PFSK-1 (cell line): ENCODE data around the gene DMAC2L.

Source experiments
- FOXP2 ChIP-seq: optimal IDR thresholded peaks from 2 replicates; pipeline ENCODE3; 2011; ENCODE audit warnings: borderline replicate concordance, control low read depth, inconsistent platforms; ENCODE audit not compliant: insufficient read depth; ENCODE audit errors: extremely low read length, extremely low read depth
- POLR2AphosphoS5 ChIP-seq: IDR thresholded peaks from 2 replicates; pipeline ENCODE4 v1.6.1; 2012; ENCODE audit warnings: low read depth, mild to moderate bottlenecking, control low read depth, low read length, moderate library complexity
- SIN3A ChIP-seq: IDR thresholded peaks from 2 replicates; pipeline ENCODE4 v1.6.1; 2012; ENCODE audit warnings: mild to moderate bottlenecking, low read length, moderate library complexity, borderline replicate concordance; ENCODE audit not compliant: insufficient read depth
- TAF1 ChIP-seq: IDR thresholded peaks from 2 replicates; pipeline ENCODE4 v1.6.1; 2012; ENCODE audit warnings: low read length, control low read depth, borderline replicate concordance; ENCODE audit not compliant: insufficient read depth
- TF ChIP-seq, protein P1 (sequence below), 2 experiments: IDR thresholded peaks; 2 replicates each; pipeline versions ENCODE4 v1.6.1 to v1.8.0; 2011 to 2012; ENCODE audit warnings: low read depth in 2 of 2, low read length in 2 of 2, control low read depth in 1 of 2, inconsistent platforms in 1 of 2, mild to moderate bottlenecking in 1 of 2, moderate library complexity in 1 of 2; ENCODE audit not compliant: insufficient read depth in 1 of 2

Gene DMAC2L

GRCh38 chr14:50344876-50345563, 32.9 kb downstream of the DMAC2L start:
- TF ChIP-seq POLR2AphosphoS5 = no peak
- TF ChIP-seq, protein P1, sequence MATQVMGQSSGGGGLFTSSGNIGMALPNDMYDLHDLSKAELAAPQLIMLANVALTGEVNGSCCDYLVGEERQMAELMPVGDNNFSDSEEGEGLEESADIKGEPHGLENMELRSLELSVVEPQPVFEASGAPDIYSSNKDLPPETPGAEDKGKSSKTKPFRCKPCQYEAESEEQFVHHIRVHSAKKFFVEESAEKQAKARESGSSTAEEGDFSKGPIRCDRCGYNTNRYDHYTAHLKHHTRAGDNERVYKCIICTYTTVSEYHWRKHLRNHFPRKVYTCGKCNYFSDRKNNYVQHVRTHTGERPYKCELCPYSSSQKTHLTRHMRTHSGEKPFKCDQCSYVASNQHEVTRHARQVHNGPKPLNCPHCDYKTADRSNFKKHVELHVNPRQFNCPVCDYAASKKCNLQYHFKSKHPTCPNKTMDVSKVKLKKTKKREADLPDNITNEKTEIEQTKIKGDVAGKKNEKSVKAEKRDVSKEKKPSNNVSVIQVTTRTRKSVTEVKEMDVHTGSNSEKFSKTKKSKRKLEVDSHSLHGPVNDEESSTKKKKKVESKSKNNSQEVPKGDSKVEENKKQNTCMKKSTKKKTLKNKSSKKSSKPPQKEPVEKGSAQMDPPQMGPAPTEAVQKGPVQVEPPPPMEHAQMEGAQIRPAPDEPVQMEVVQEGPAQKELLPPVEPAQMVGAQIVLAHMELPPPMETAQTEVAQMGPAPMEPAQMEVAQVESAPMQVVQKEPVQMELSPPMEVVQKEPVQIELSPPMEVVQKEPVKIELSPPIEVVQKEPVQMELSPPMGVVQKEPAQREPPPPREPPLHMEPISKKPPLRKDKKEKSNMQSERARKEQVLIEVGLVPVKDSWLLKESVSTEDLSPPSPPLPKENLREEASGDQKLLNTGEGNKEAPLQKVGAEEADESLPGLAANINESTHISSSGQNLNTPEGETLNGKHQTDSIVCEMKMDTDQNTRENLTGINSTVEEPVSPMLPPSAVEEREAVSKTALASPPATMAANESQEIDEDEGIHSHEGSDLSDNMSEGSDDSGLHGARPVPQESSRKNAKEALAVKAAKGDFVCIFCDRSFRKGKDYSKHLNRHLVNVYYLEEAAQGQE (IDR thresholded peaks at IDR 0.05; ENCODE audit: insufficient read depth in 1 of 2, low read depth in 2 of 2, low read length in 2 of 2) = no peak
- TF ChIP-seq FOXP2 = no peak
- TF ChIP-seq SIN3A = no peak
- TF ChIP-seq TAF1 = no peak

DNA sequence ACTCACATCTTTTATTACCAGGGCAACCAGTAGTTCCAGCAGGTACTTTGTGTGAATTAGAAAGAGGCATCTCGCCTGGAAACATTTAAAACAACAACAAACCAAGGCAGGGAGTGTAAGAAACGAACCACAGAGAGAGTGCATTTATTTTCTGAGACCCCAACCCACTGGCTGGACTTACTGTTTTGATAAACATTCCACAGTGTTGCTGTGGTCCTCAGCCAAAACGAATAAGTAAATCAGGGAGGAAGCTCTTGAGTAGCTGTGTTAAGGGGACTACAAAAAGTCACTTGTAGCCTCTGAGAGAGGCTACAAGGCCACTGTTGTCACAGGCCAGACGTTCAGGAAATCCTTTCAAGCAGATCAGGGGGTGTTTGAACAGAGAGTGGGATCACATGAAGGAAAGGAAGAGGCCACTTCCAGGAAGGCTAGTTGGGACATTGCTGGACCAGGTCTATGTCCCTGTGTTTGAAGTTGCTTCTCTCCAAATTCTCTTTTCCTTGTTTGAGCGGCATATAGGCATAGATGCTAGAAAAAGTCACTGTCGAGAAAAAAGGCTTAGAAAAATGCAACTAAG, 33.8 kb downstream of the DMAC2L start:
- no peak for TF ChIP-seq TAF1
- no peak for TF ChIP-seq SIN3A
- TF ChIP-seq POLR2AphosphoS5 = no peak
- TF ChIP-seq FOXP2 = no peak
- TF ChIP-seq, protein P1 (IDR thresholded peaks at IDR 0.05; ENCODE audit: insufficient read depth in 1 of 2, low read depth in 2 of 2, low read length in 2 of 2) = no peak

DNA sequence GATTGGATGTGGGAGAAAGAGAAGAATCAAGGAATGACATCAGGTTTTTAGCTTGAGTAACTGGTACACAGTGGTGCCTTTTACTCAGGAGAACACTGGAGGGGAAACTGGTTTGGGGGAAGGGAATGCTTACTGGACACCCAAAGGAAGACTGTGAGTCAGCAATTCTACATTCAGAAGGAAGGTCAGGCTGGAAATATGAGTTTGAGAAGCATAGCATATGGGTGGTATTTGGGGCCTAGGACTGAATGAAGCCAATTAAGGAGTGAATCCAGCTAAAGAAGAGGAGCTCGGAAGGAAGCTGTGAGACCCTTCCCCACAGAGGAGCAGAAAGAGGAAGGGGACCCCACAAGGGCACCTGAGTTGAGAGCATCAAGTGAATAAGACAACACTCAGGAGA, 35.4 kb downstream of the DMAC2L start:
- TF ChIP-seq SIN3A = no peak
- TF ChIP-seq, protein P1 (IDR thresholded peaks at IDR 0.05; ENCODE audit: insufficient read depth in 1 of 2, low read depth in 2 of 2, low read length in 2 of 2) = no peak
- TF ChIP-seq TAF1 = no peak
- TF ChIP-seq POLR2AphosphoS5 = no peak
- TF ChIP-seq FOXP2 = no peak

DNA sequence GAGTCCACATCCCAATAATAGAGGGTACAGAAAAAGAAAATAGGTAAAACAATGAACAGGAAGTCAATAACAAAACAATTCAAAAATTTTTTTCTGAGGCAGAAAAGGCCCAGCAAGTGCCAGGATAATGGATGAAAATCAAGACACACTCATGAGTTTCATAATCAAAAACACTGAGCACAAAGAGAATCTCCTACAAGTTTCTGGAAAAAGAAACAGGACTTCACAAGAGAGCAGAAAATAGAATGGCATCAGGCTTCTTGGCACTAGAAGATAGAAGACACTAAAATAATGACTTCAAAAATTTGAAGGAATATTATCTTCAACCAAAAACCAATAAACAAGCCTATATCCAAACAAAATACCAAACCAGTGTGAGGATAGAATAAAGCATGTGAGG, 36.8 kb downstream of the DMAC2L start:
- TF ChIP-seq TAF1 (no peak), SIN3A (no peak), FOXP2 (no peak), POLR2AphosphoS5 (no peak)
- TF ChIP-seq, protein P1 (IDR thresholded peaks at IDR 0.05; ENCODE audit: insufficient read depth in 1 of 2, low read depth in 2 of 2, low read length in 2 of 2) = no peak
